Measurements from ENCODE around the gene GRIP2. TPM values are rescaled to one million over a fixed set of nuclear protein-coding genes. Genes with fewer than 3 reads are reported as not detected.
A peak's percentile ranks its signal among the peaks of the same experiment; 100 is the strongest.

The GRIP2 gene
- total RNA-seq, 1 experiment from 2014 or later, result 4.5 TPM

GRCh38 chr3:14467814-14468620 is 72.1 kb downstream of the GRIP2 start:
- peaks cover 9% of the 10 kb centered on the region for H3K36me3 ChIP-seq (ENCODE audit: control insufficient read depth, insufficient read depth, low read length)
- H3K4me3 ChIP-seq (ENCODE audit: low read depth, low read length), result no peak overlapping the region
- H3K36me3 Mint-ChIP-seq (ENCODE audit: insufficient read depth, unreplicated experiment), result peaks cover 37% of the 10 kb centered on the region
- POLR2A ChIA-PET, result no interaction called here
- CTCF ChIA-PET, result interaction anchor here (0.7 to 2.1 kb wide), 11 partner anchors 9 to 290 kb away, joined by 3 to 20 read pairs (median 6); partner anchors contain the start of gene XPC
- no peaks in the 10 kb centered on the region for H3K4me1 Mint-ChIP-seq (ENCODE audit: low read depth, unreplicated experiment)
- H3K9me3 ChIP-seq, result no peaks in the 10 kb centered on the region
- intact Hi-C loops (cut with micrococcal nuclease; ENCODE audit: unreplicated experiment), result loop anchor here (1.0 to 2.0 kb wide), 3 partner anchors 207 to 571 kb away; no protein-coding TSS in a partner anchor
- H3K9me3 Mint-ChIP-seq (ENCODE audit: unreplicated experiment), result no peaks in the 10 kb centered on the region
- no peak overlapping the region for H3K27ac Mint-ChIP-seq (ENCODE audit: unreplicated experiment)
- peak; percentile 73 to 81 for TF ChIP-seq CTCF (IDR thresholded peaks at IDR 0.05; ENCODE audit: insufficient read depth in 1 of 2, low read depth in 1 of 2, low read length in 1 of 2, severe bottlenecking in 1 of 2, unreplicated experiment in 1 of 2)
- DNase-seq, result peak in 1 of 2 experiments; percentile 50
- BruUV-seq (replicated peaks), result no TSS peak
- no peaks in the 10 kb centered on the region for H3K27me3 ChIP-seq (replicated peaks; ENCODE audit: control insufficient read depth, insufficient read depth, low read length)
- 0 out of 2 replicates have a peak, but pooled peaks cover 5% of the 10 kb centered on the region for H3K4me1 ChIP-seq
- no peaks in the 10 kb centered on the region for H3K27me3 Mint-ChIP-seq (ENCODE audit: insufficient read depth, unreplicated experiment)
- H3K4me3 Mint-ChIP-seq (ENCODE audit: unreplicated experiment), result no peak overlapping the region

GRCh38 chr3:14466179-14466903 is 73.8 kb downstream of the GRIP2 start:
- Mint-ChIP-seq H3K9me3 (ENCODE audit: unreplicated experiment) (no peaks in the 10 kb centered on the region), H3K27me3 (ENCODE audit: insufficient read depth, unreplicated experiment) (no peaks in the 10 kb centered on the region), H3K4me1 (ENCODE audit: low read depth, unreplicated experiment) (no peaks in the 10 kb centered on the region), H3K4me3 (ENCODE audit: unreplicated experiment) (no peak overlapping the region), H3K36me3 (ENCODE audit: insufficient read depth, unreplicated experiment) (peaks cover 45% of the 10 kb centered on the region), H3K27ac (ENCODE audit: unreplicated experiment) (no peak overlapping the region)
- CTCF ChIA-PET, result no interaction called here
- DNase-seq, result no peak
- TF ChIP-seq CTCF (IDR thresholded peaks at IDR 0.05; ENCODE audit: insufficient read depth in 1 of 2, low read depth in 1 of 2, low read length in 1 of 2, severe bottlenecking in 1 of 2, unreplicated experiment in 1 of 2), result no peak
- BruUV-seq (replicated peaks), result no TSS peak
- Histone ChIP-seq H3K27me3 (replicated peaks; ENCODE audit: control insufficient read depth, insufficient read depth, low read length) (no peaks in the 10 kb centered on the region), H3K36me3 (ENCODE audit: control insufficient read depth, insufficient read depth, low read length) (peaks cover 9% of the 10 kb centered on the region), H3K4me3 (ENCODE audit: low read depth, low read length) (no peak overlapping the region), H3K4me1 (no peaks in the 10 kb centered on the region), H3K9me3 (no peaks in the 10 kb centered on the region)
- intact Hi-C loops (cut with micrococcal nuclease; ENCODE audit: unreplicated experiment), result no loop called here
- POLR2A ChIA-PET, result interaction anchor here (0.7 kb wide), 1 partner anchor 149 kb away, joined by 6 read pairs; no protein-coding TSS in a partner anchor

- CTCF ChIA-PET, result interaction anchor here (0.8 kb wide), 1 partner anchor 262 kb away, joined by 3 read pairs; no protein-coding TSS in a partner anchor
- Mint-ChIP-seq H3K9me3 (ENCODE audit: unreplicated experiment) (no peaks in the 10 kb centered on the region), H3K27ac (ENCODE audit: unreplicated experiment) (no peak overlapping the region), H3K36me3 (ENCODE audit: insufficient read depth, unreplicated experiment) (peaks cover 49% of the 10 kb centered on the region), H3K4me1 (ENCODE audit: low read depth, unreplicated experiment) (no peaks in the 10 kb centered on the region), H3K4me3 (ENCODE audit: unreplicated experiment) (no peak overlapping the region), H3K27me3 (ENCODE audit: insufficient read depth, unreplicated experiment) (no peaks in the 10 kb centered on the region)
- POLR2A ChIA-PET, result no interaction called here
- no peak for DNase-seq
- no peak for TF ChIP-seq CTCF (IDR thresholded peaks at IDR 0.05; ENCODE audit: insufficient read depth in 1 of 2, low read depth in 1 of 2, low read length in 1 of 2, severe bottlenecking in 1 of 2, unreplicated experiment in 1 of 2)
- no peak overlapping the region for H3K4me3 ChIP-seq (ENCODE audit: low read depth, low read length)
- BruUV-seq (replicated peaks), result no TSS peak
- no peaks in the 10 kb centered on the region for H3K9me3 ChIP-seq
- peaks cover 11% of the 10 kb centered on the region for H3K36me3 ChIP-seq (ENCODE audit: control insufficient read depth, insufficient read depth, low read length)
- H3K4me1 ChIP-seq, result no peaks in the 10 kb centered on the region
- no peaks in the 10 kb centered on the region for H3K27me3 ChIP-seq (replicated peaks; ENCODE audit: control insufficient read depth, insufficient read depth, low read length)
- intact Hi-C loops (cut with micrococcal nuclease; ENCODE audit: unreplicated experiment), result no loop called here
Observed at GRCh38 chr3:14465425-14465824, 74.7 kb downstream of the GRIP2 start.
